T-cell (primary cell): Measurements from ENCODE around the gene TLDC2. TPM values are rescaled to one million over a fixed set of nuclear protein-coding genes. Genes with fewer than 3 reads are reported as not detected.
"Not testable (repeated sequence)": the region's sequence is repeated elsewhere in the genome, so short reads cannot be mapped to it uniquely, and the experiment has no call there.

Experiments used
- ATAC-seq, 4 experiments: fragments of 200-7000 bp in 3 of 4; fragments of 150-1000 bp in 1 of 4; cut with Tn5 transposase; replicated peaks in 1 of 4; 1 replicate in 3 of 4; 2 replicates in 1 of 4; pipeline ENCODE4 v1.10.0; 2021; ENCODE audit warnings: moderate library complexity in 3 of 4, mild to moderate bottlenecking in 2 of 4, moderate number of reproducible peaks in 1 of 4
- CTCF ChIA-PET, 2 donors: fragments of 300-600 bp; sonication (Branson Sonifier 250); formaldehyde crosslinking; loops; one replicate each; lab custom pipeline; 2022; ENCODE audit warnings: antibody characterized with exemption in 2 of 2; lab: Charles Lee
- POLR2A ChIA-PET, 2 donors: fragments of 300-600 bp; sonication (Branson Sonifier 250); formaldehyde crosslinking; loops; one replicate each; lab custom pipeline; 2022; ENCODE audit warnings: antibody characterized with exemption in 2 of 2; lab: Charles Lee
- DNase-seq, 35 experiments: peaks; one replicate each; pipeline versions ENCODE4 v3.0.0 to v3.0.0-alpha.2; 2013 to 2023
- H3K27ac ChIP-seq: one replicate; pipeline ENCODE4 v1.5.1; 2013; ENCODE audit warnings: low read length
- H3K27me3 ChIP-seq, 2 experiments: replicated peaks in 1 of 2; 1 replicate in 1 of 2; 2 replicates in 1 of 2; pipeline versions ENCODE4 v1.6.1 to v1.7.0; 2013; ENCODE audit warnings: low read length in 1 of 2, mixed read lengths in 1 of 2; ENCODE audit not compliant: control insufficient read depth in 2 of 2, insufficient read depth in 2 of 2; ENCODE audit errors: extremely low read depth in 1 of 2
- H3K36me3 ChIP-seq, 2 donors: 1 replicate in 1 of 2; 2 replicates in 1 of 2; pipeline versions ENCODE4 v1.6.1 to v1.7.0; 2013; ENCODE audit warnings: low read length in 1 of 2; ENCODE audit not compliant: control insufficient read depth in 2 of 2, insufficient read depth in 1 of 2; ENCODE audit errors: extremely low read depth in 1 of 2
- H3K4me1 ChIP-seq, 2 experiments: 1 replicate in 1 of 2; 2 replicates in 1 of 2; pipeline versions ENCODE4 v1.6.1 to v1.7.0; 2013; ENCODE audit warnings: low read length in 2 of 2, mixed read lengths in 1 of 2; ENCODE audit not compliant: insufficient read depth in 2 of 2, control insufficient read depth in 1 of 2; ENCODE audit errors: extremely low read depth in 1 of 2
- H3K4me3 ChIP-seq, 2 donors: 1 replicate in 1 of 2; 2 replicates in 1 of 2; pipeline versions ENCODE4 v1.5.1 to v1.7.0; 2013; ENCODE audit warnings: mild to moderate bottlenecking in 2 of 2, low read length in 1 of 2, moderate library complexity in 1 of 2; ENCODE audit not compliant: control insufficient read depth in 1 of 2; ENCODE audit errors: extremely low read depth in 1 of 2
- H3K9me3 ChIP-seq: 2 replicates; pipeline ENCODE4 v1.7.0; 2013
- H3K27ac Mint-ChIP-seq, 2 donors: one replicate each; pipeline ENCODE4 v1.8.0; 2020 to 2021; ENCODE audit warnings: mild to moderate bottlenecking in 2 of 2, mixed read lengths in 2 of 2
- H3K27me3 Mint-ChIP-seq, 2 donors: one replicate each; pipeline ENCODE4 v1.8.0; 2021 to 2022; ENCODE audit warnings: mixed read lengths in 2 of 2
- H3K36me3 Mint-ChIP-seq: one replicate; pipeline ENCODE4 v1.8.0; 2021; ENCODE audit warnings: mixed read lengths
- H3K4me1 Mint-ChIP-seq, 3 donors: one replicate each; pipeline ENCODE4 v1.8.0; 2020 to 2022; ENCODE audit warnings: mixed read lengths in 3 of 3, mild to moderate bottlenecking in 1 of 3
- H3K4me3 Mint-ChIP-seq, 3 donors: one replicate each; pipeline ENCODE4 v1.8.0; 2020 to 2022; ENCODE audit warnings: mild to moderate bottlenecking in 3 of 3, mixed read lengths in 3 of 3, moderate library complexity in 3 of 3
- H3K9me3 Mint-ChIP-seq, 3 donors: one replicate each; pipeline ENCODE4 v1.8.0; 2020 to 2022; ENCODE audit warnings: mixed read lengths in 3 of 3
- WGBS: methylation state at CpG from one replicate; pipeline ENCODE4 v1.1.5; 2013; ENCODE audit warnings: missing lambda C conversion rate; ENCODE audit not compliant: insufficient coverage; 5-methylcytosine and 5-hydroxymethylcytosine counted together
- total RNA-seq, 35 experiments: library from RNA in 6 of 35; stranded (reverse) in 6 of 35; fragments of 120-200 nt in 1 of 35; gene quantifications; one replicate each; pipeline versions ENCODE4 v1.2.1 to v1.2.4 and lab custom pipeline; 2013 to 2026

TLDC2 gene
- total RNA-seq, 5 donors from 2014 or later (not counting 1 experiment from before 2014, with no cell fraction given), result 0.33 TPM; not detected in 4

GRCh38 chr20:36873498-36874189, 2.3 kb upstream of the TLDC2 start:
- 87% methylated on average over 10 of the region's 13 CpGs for WGBS
- ChIA-PET POLR2A (no interaction called here), CTCF (interaction anchor here in 1 of 2 donors (0.6 kb wide), 1 partner anchor 129 kb away, joined by 3 read pairs; no protein-coding TSS in a partner anchor)
- no peak for DNase-seq
- Mint-ChIP-seq H3K27ac (no peak overlapping the region), H3K4me3 (no peak overlapping the region), H3K4me1 (no peaks in the 10 kb centered on the region), H3K36me3 (peaks cover 3% of the 10 kb centered on the region), H3K27me3 (no peaks in the 10 kb centered on the region), H3K9me3 (no peaks in the 10 kb centered on the region)
- no peaks in the 10 kb centered on the region for H3K9me3 ChIP-seq
- peaks cover 0 to 21% of the 10 kb centered on the region in 2 experiments for H3K27me3 ChIP-seq
- H3K4me1 ChIP-seq, result no peaks in the 10 kb centered on the region
- peaks cover 0 to under 1% of the 10 kb centered on the region in 2 donors for H3K36me3 ChIP-seq
- no peak for ATAC-seq
- H3K4me3 ChIP-seq, result no peak overlapping the region
- no peak overlapping the region for H3K27ac ChIP-seq

- H3K36me3 Mint-ChIP-seq, H3K4me1 Mint-ChIP-seq, ATAC-seq, H3K4me3 Mint-ChIP-seq, H3K9me3 ChIP-seq, H3K36me3 ChIP-seq, H3K27ac Mint-ChIP-seq, DNase-seq, H3K4me1 ChIP-seq, H3K27ac ChIP-seq, H3K27me3 Mint-ChIP-seq, H3K4me3 ChIP-seq, H3K9me3 Mint-ChIP-seq: not testable (repeated sequence)
- WGBS, result 100% methylated on average over 1 of the region's 5 CpGs
- CTCF ChIA-PET, result interaction anchor here in 1 of 2 donors (0.6 kb wide), 2 partner anchors 155 to 335 kb away, joined by 5 read pairs; no protein-coding TSS in a partner anchor
- POLR2A ChIA-PET, result interaction anchor here in 1 of 2 donors (0.7 kb wide), 1 partner anchor 1049 kb away, joined by 3 read pairs; no protein-coding TSS in a partner anchor
- H3K27me3 ChIP-seq, result peaks cover 0 to 21% of the 10 kb centered on the region in 2 experiments
These were observed 845 bp upstream of the TLDC2 start for GRCh38 chr20:36875093-36875492.

GRCh38 chr20:36876473-36876833, 515 bp downstream of the TLDC2 start:
- Mint-ChIP-seq H3K27ac (no peak overlapping the region), H3K36me3 (peaks cover 3% of the 10 kb centered on the region), H3K27me3 (no peaks in the 10 kb centered on the region), H3K4me1 (no peaks in the 10 kb centered on the region), H3K4me3 (no peak overlapping the region), H3K9me3 (no peaks in the 10 kb centered on the region)
- ATAC-seq (no peak), DNase-seq (no peak)
- WGBS, result 93% methylated on average over 2 of the region's 3 CpGs
- H3K9me3 ChIP-seq, result no peaks in the 10 kb centered on the region
- no peaks in the 10 kb centered on the region for H3K4me1 ChIP-seq
- H3K27ac ChIP-seq, result no peak overlapping the region
- H3K27me3 ChIP-seq, result peaks cover 0 to 17% of the 10 kb centered on the region in 2 experiments
- ChIA-PET POLR2A (no interaction called here), CTCF (no interaction called here)
- H3K36me3 ChIP-seq, result peaks cover 0 to 4% of the 10 kb centered on the region in 2 donors
- H3K4me3 ChIP-seq, result no peak overlapping the region

GRCh38 chr20:36878941-36879340, 3.0 kb downstream of the TLDC2 start:
- Mint-ChIP-seq H3K4me3 (no peak overlapping the region), H3K27me3 (no peaks in the 10 kb centered on the region), H3K36me3 (peaks cover 3% of the 10 kb centered on the region), H3K9me3 (no peaks in the 10 kb centered on the region), H3K4me1 (no peaks in the 10 kb centered on the region), H3K27ac (no peak overlapping the region)
- CTCF ChIA-PET, result no interaction called here
- POLR2A ChIA-PET, result interaction anchor here in 1 of 2 donors (0.6 kb wide), 1 partner anchor 254 kb away, joined by 15 read pairs; no protein-coding TSS in a partner anchor
- Histone ChIP-seq H3K36me3 (peaks cover 0 to 4% of the 10 kb centered on the region in 2 donors), H3K4me3 (no peak overlapping the region), H3K27ac (no peak overlapping the region), H3K4me1 (no peaks in the 10 kb centered on the region), H3K9me3 (no peaks in the 10 kb centered on the region), H3K27me3 (peaks cover 0 to 3% of the 10 kb centered on the region in 2 experiments)
- ATAC-seq, result no peak
- WGBS, result 91% methylated on average over 7 of the region's 10 CpGs
- no peak for DNase-seq

GRCh38 chr20:36880741-36881250, 4.9 kb downstream of the TLDC2 start:
- ChIA-PET POLR2A (no interaction called here), CTCF (no interaction called here)
- Mint-ChIP-seq H3K27me3 (no peaks in the 10 kb centered on the region), H3K4me3 (no peak overlapping the region), H3K27ac (no peak overlapping the region), H3K36me3 (no peaks in the 10 kb centered on the region), H3K4me1 (peaks cover 0 to 1% (median 0%) of the 10 kb centered on the region in 3 donors), H3K9me3 (no peaks in the 10 kb centered on the region)
- H3K36me3 ChIP-seq, result peaks cover 0 to 4% of the 10 kb centered on the region in 2 donors
- no peaks in the 10 kb centered on the region for H3K9me3 ChIP-seq
- no peak overlapping the region for H3K27ac ChIP-seq
- peaks cover 0 to 3% of the 10 kb centered on the region in 2 experiments for H3K27me3 ChIP-seq
- H3K4me1 ChIP-seq, result no peaks in the 10 kb centered on the region
- ATAC-seq (no peak), DNase-seq (no peak)
- H3K4me3 ChIP-seq, result no peak overlapping the region
- 87% methylated on average over 7 of the region's 11 CpGs for WGBS

DNA sequence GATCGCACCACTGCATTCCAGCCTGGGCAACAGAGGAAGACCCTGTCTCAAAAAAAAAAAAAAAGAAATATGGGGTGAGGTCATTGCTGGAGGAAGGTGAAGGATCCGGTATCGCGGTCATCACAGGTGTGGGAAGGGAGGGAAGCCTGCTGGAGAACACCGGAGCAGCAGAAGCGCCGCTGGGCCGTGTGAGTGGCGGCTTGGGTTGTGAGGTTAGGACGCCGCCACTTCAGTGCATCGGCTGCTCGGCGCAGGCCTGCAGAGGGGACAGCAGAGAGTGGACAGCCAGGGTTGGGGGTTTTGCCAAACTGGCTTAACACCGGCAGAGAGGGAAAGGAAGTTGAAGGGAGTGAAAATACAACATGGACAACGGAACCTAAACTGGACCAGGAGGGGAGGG, 5.4 kb downstream of the TLDC2 start:
- H3K4me3 Mint-ChIP-seq, result no peak overlapping the region
- no peaks in the 10 kb centered on the region for H3K36me3 Mint-ChIP-seq
- H3K36me3 ChIP-seq, result peaks cover 0 to 4% of the 10 kb centered on the region in 2 donors
- peak in 1 of 4 experiments; percentile 9 for ATAC-seq
- ChIA-PET POLR2A (no interaction called here), CTCF (interaction anchor here in 1 of 2 donors (0.5 to 0.6 kb wide), 2 partner anchors 73 to 262 kb away, joined by 3 to 4 read pairs; no protein-coding TSS in a partner anchor)
- DNase-seq, result no peak
- H3K4me1 ChIP-seq, result no peaks in the 10 kb centered on the region
- H3K9me3 Mint-ChIP-seq, result no peaks in the 10 kb centered on the region
- H3K27ac ChIP-seq, result no peak overlapping the region
- WGBS, result over 99% methylated on average over 13 of the region's 16 CpGs
- H3K4me1 Mint-ChIP-seq, result peaks cover 0 to 3% (median under 1%) of the 10 kb centered on the region in 3 donors
- H3K27ac Mint-ChIP-seq, result no peak overlapping the region
- no peaks in the 10 kb centered on the region for H3K27me3 Mint-ChIP-seq
- peaks cover 0 to 3% of the 10 kb centered on the region in 2 experiments for H3K27me3 ChIP-seq
- no peaks in the 10 kb centered on the region for H3K9me3 ChIP-seq
- no peak overlapping the region for H3K4me3 ChIP-seq
